Transverse colon (tissue), 3 donors: ENCODE results near the gene GMEB2.

Source experiments
- POLR2A ChIP-seq: fragments of 450-650 bp; IDR thresholded peaks from one replicate; pipeline ENCODE4 v1.6.1; 2016; ENCODE audit warnings: antibody characterized with exemption, mild to moderate bottlenecking, moderate library complexity
- TF ChIP-seq, protein P1 (sequence below), 5 experiments: fragments of 200-600 bp in 3 of 5; fragments of 450-650 bp in 2 of 5; sonication (generic) in 3 of 5; IDR thresholded peaks; 1 replicate in 2 of 5; 2 replicates in 3 of 5; pipeline ENCODE4 v1.5.1; 2016 to 2017; ENCODE audit warnings: antibody characterized with exemption in 5 of 5, inconsistent platforms in 3 of 5, mild to moderate bottlenecking in 2 of 5, moderate library complexity in 1 of 5

DNA sequence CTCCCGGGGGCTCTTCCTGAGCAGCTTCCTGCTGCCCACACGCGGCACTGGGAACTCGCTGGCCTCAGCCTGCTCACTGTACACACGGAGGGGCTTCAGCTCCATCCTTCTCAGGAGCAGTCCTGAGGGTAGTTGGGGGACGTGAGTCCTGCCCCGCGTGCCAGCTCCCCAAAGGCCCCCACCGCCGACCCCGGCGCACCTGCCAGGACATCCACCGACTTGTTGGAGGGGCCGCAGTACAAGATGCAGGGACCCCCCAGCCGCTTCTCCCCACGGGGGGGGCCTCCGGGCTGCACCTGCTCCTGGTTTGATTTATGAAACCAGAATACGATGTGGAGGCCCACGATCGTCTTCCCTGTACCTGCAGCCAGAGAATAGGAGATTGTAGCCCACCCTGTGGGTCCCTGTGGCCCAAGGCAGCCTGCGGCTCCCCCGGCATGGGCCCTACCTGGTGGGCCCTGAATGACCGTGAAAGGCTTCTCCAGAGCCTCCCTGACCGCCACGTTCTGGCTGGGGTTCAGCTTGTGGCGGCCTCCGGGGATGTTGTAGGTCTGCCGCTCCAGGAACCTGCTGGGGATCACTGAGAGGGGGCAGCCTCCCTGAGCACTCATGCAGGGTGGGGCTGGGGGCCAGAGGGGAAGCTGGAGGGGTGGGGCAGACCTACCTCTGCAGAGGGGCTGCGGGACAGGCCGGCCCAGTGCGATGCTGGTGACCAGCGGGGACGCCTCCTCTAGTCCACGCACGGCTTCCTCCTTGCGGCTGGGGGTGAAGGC is 65.1 kb downstream of the GMEB2 start:
- TF ChIP-seq POLR2A, result no peak
- TF ChIP-seq, protein P1, sequence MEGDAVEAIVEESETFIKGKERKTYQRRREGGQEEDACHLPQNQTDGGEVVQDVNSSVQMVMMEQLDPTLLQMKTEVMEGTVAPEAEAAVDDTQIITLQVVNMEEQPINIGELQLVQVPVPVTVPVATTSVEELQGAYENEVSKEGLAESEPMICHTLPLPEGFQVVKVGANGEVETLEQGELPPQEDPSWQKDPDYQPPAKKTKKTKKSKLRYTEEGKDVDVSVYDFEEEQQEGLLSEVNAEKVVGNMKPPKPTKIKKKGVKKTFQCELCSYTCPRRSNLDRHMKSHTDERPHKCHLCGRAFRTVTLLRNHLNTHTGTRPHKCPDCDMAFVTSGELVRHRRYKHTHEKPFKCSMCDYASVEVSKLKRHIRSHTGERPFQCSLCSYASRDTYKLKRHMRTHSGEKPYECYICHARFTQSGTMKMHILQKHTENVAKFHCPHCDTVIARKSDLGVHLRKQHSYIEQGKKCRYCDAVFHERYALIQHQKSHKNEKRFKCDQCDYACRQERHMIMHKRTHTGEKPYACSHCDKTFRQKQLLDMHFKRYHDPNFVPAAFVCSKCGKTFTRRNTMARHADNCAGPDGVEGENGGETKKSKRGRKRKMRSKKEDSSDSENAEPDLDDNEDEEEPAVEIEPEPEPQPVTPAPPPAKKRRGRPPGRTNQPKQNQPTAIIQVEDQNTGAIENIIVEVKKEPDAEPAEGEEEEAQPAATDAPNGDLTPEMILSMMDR (IDR thresholded peaks at IDR 0.05), result no peak
